Retinal pigment epithelial cell (primary cell): ENCODE measurements around the gene CT45A9.
"Not testable (repeated sequence)": the region's sequence is repeated elsewhere in the genome, so short reads cannot be mapped to it uniquely, and the experiment has no call there.

Experiments used
- DNase-seq: peaks from one replicate; pipeline ENCODE4 v3.0.0-alpha.2; 2010; ENCODE audit warnings: low read depth
- H3K4me3 ChIP-seq: 2 replicates; pipeline ENCODE4 v1.5.1; 2011; ENCODE audit warnings: mild to moderate bottlenecking, low read length, control low read depth, moderate library complexity
- CTCF ChIP-seq: conservative IDR thresholded peaks from 2 replicates; pipeline ENCODE4 v1.5.1; 2011; ENCODE audit warnings: low read depth, low read length, control low read depth, inconsistent platforms

Gene CT45A9

DNA sequence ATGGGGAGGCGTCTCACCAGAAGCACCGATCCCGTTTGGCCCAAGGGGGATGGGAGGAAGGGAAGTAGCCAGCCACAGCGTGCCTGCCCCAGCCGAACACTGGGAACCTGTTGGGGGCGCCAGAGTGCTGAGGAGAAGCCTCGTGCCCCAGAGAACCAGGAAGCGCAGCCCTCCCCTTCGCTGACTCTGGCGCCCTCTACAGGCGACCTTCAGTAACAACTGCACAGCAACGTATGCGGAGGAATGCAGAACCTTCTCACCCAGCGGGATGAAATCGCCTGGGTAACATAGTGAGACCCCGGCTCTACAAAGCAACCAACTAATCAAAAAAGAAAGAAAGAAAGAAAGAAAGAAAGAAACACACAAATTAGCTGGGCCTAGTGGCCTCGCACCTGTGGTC lies at the start of gene CT45A9:
CT45A9 (minus strand) TSS at position 101 of the 400 bp plus-strand sequence. CDS start 3,751 bp downstream, outside the sequence.
- DNase-seq, H3K4me3 ChIP-seq: not testable (repeated sequence)

GRCh38 chrX:135920516-135920915 lies 48.9 kb upstream of the CT45A9 start:
- DNase-seq, H3K4me3 ChIP-seq: not testable (repeated sequence)

GRCh38 chrX:135914404-135914803 lies 42.8 kb upstream of the CT45A9 start:
- no peak for DNase-seq
- no peak for TF ChIP-seq CTCF

GRCh38 chrX:135910251-135910650 lies 38.6 kb upstream of the CT45A9 start:
- no peak overlapping the region for H3K4me3 ChIP-seq
- no peak for TF ChIP-seq CTCF
- no peak for DNase-seq

More at GRCh38 chrX:135914404-135914803, 42.8 kb upstream of the CT45A9 start:
- no peak overlapping the region for H3K4me3 ChIP-seq

DNA sequence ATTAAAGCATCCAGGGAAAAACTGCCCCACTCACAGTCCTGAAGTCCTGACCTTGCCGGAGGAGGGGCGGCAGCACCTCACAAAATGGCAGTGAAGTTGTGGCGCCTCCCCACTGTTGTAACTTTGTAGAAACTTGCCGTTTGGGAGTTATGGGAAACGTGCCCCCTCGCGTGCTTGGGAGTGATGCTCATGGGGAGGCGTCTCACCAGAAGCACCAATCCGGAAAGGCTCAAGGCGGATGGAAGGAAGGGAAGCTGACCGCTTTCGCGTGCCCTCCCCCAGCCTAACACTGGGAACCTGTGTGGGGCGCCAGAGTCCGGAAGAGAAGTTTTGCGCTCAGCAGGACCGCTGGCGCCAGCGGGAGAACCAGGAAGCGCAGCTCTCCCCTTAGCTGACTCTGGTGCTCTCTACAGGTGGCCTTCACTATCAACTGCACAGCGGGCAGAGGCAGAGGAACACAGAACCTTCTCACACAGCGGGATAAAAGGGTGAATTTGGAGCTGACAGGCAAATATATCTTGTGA lies 21.7 kb upstream of the CT45A9 start, which contains the start of the genes CT45A10 and SAGE1:
CT45A10 (minus strand) TSS at position 151 of the 524 bp plus-strand sequence. CDS start 8,100 bp downstream, outside the sequence.
SAGE1 (plus strand) TSS at position 423 of the 524 bp plus-strand sequence. CDS start 2,527 bp downstream, outside the sequence.
- no peak for DNase-seq
- no peak for TF ChIP-seq CTCF
- H3K4me3 ChIP-seq = no peak within 1 kb of the TSS

GRCh38 chrX:135892781-135893180 lies 21.2 kb upstream of the CT45A9 start:
- no peak for DNase-seq
- H3K4me3 ChIP-seq = no peak overlapping the region
- no peak for TF ChIP-seq CTCF

GRCh38 chrX:135890087-135890585 lies 18.5 kb upstream of the CT45A9 start:
- TF ChIP-seq CTCF = no peak
- no peak overlapping the region for H3K4me3 ChIP-seq
- no peak for DNase-seq

DNA sequence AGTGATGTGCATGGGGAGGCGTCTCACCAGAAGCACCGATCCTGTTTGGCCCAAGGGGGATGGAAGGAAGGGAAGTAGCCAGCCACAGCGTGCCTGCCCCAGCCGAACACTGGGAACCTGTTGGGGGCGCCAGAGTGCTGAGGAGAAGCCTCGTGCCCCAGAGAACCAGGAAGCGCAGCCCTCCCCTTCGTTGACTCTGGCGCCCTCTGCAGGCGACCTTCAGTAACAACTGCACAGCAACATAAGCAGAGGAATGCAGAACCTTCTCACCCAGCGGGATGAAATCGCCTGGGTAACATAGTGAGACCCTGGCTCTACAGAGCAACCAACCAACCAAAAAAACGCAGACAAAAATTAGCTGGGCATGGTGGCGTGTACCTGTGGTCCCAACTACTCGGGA lies 17.4 kb upstream of the CT45A9 start:
- not testable (repeated sequence) for DNase-seq, H3K4me3 ChIP-seq

DNA sequence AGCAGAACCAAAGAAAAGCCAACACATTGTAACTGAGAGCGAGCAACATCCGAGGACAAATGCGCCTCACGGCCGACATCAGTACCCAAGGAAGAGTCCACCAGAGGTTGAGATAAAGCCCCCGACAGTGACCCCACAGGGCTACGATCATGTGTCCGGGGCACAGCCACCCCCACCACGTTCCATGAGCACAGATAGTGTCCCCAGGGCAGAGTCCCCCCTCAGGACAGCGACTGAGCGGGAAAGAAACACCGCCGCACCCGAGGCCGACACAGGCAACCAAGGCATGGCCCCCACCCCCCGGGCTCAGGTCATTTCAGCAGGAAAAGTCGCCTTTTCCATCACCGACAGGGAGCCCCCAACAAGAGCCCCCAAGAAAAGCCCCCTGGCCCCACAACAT lies 16.6 kb upstream of the CT45A9 start:
- not testable (repeated sequence) for DNase-seq, H3K4me3 ChIP-seq

DNA sequence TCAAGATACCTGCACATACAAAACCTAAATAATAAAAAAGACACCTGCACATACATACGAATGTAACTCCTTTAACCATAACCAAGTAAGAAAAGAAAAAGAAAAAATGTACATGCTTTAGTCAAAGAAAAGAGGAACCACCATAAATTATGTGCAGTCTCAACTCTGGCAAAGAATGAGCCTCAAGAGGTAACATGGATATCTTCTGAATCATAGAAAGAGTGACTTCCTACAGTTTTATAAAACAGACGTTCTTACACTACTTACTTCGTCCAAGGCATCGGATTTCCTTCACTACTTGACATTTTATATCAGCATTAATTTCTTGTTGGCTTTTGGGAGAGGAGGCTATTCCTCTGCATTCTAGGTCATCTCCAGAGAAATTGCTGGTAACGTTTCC lies 11.1 kb upstream of the CT45A9 start:
- DNase-seq, H3K4me3 ChIP-seq: not testable (repeated sequence)

- not testable (repeated sequence) for H3K4me3 ChIP-seq, DNase-seq
Observed at GRCh38 chrX:135854438-135854837, 17.2 kb downstream of the CT45A9 start, which contains the start of gene CT45A8. Gene CT45A8, minus strand, starts transcription at chrX:135854538. Its CDS starts 3,755 bp downstream, at chrX:135850783.

- not testable (repeated sequence) for H3K4me3 ChIP-seq, DNase-seq
Observed at GRCh38 chrX:135837180-135837579, 34.4 kb downstream of the CT45A9 start, which contains the start of gene CT45A7. Gene CT45A7, minus strand, starts transcription at chrX:135837280. Its CDS starts 3,747 bp downstream, at chrX:135833533.

- H3K4me3 ChIP-seq, DNase-seq: not testable (repeated sequence)
Observed at GRCh38 chrX:135819912-135820311, 51.7 kb downstream of the CT45A9 start, which contains the start of gene CT45A2. Gene CT45A2, minus strand, starts transcription at chrX:135820012. Its CDS starts 3,747 bp downstream, at chrX:135816265.
